GM18499 (cell line): ENCODE data around the gene NECAB3.

ENCODE experiments used
- ATAC-seq: cut with Tn5 transposase; IDR thresholded peaks from one replicate; pipeline ENCODE4 v1.9.1; 2021; ENCODE audit warnings: moderate number of reproducible peaks; ENCODE audit not compliant: insufficient read depth, unreplicated experiment

The NECAB3 gene

DNA sequence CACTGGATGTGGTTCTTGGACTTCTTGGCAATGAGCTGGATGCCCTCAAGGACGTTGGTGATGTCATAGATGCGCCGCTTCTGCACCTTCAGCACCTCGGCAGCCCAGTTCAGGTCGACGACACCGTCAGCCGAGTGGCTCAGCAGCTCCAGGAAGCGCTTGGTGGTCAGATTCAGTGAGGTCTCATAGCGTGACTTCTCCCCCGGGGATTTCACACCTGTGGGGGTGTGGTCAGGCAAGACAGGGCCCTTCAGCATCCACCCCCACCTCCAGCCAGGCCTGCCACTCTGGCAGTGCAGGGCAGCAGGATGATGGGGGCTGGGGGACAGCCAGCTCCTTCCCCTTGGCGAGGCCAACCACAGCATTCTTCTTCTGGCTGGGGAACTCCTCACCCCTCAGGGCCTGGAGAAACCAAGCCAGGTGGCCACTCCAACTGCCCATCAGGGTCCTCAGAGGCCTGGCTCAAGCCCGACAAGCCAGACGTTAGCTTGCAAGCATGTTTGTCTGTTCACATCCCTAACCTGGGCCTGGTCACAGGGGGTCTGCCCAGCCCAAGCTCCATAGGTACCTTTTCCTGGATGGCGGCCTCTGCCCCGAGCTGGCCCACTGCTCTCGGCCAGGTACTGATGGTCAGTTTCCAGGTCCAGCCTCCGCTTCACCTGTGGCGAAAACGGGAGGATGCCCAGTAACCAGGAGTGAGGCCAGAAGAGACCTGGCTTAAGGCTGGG is 5.7 kb upstream of the NECAB3 start:
- no peak for ATAC-seq

DNA sequence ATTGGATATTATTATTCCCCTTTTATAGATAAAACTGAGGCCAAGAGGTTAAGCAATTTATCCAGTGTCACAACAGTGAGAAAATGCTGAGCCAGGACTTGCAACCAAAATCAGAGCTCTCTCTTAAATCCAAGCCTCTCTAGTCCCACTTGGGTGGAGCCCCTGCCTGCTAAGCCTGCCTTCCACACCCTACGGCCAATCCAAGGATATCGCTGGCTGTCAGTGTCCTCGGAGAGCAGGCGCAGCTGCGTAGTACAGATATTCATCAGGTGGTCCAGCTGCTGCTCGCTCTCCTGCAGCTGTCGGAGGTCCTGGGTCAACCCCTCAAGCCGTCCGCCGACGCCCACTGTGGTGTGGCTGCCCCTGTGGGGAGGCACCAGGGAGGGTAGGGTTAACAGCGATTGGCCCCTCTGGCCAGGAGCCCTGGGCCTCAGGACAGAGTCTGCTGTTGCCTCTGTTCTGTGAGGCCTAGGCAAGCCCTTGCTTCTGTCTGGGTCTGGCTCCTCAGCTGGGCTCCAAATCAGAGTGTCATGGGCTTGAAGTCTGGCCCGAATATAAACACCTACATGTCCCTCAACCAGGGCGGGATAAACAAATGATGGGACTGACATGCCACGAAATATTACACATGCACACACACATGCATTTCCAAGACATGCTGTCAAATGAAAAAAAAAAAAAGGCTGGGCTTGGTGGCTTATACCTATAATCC is 3.9 kb upstream of the NECAB3 start:
- ATAC-seq: no peak

DNA sequence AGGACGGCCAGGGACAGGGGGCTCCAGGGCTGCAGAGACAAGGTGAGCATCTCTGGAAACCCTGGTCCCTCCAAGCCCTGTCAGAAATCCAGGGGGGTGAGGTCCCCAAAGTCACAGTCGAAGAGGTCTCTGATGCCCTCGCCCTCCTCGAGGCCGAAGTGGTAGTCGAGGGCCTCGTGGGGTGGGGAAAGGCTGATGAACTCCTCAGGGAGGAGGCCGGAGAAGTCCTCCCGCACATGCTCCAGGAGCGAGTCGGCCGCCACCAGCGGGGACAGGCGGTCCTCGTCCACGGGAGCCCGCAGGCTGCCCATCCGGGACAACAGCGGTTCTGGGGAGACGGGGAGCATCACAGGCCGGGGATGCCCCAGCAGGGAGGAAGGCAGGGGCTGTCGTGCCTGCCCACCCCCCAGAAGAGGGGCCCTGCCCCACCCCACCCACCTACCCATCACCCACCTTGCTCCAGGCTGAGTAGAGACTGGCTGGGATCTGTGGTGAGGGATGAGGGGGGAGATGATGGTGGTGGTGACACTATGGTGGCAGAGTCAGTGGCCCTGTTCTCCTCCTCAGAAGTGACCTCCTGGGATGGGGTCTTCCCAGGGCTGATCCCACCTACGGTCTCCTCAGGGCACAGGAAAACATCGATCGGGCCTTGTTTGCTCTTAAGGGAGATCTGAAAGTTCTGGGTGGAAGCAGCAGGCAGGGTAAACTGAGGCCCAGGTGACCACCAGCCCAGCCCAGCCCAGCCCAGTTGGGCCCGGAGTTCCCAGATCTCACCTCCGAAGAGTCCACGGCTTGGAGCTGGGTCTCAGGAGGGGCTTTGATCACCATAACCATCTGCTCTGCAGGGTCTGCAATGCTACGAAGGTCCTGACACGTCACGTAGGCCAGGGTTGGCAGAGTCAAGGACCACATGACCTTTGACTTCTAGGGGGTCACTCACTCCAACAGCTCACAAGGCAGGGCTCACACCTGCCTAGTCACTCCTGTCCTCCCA is 2.7 kb upstream of the NECAB3 start:
- no peak for ATAC-seq

DNA sequence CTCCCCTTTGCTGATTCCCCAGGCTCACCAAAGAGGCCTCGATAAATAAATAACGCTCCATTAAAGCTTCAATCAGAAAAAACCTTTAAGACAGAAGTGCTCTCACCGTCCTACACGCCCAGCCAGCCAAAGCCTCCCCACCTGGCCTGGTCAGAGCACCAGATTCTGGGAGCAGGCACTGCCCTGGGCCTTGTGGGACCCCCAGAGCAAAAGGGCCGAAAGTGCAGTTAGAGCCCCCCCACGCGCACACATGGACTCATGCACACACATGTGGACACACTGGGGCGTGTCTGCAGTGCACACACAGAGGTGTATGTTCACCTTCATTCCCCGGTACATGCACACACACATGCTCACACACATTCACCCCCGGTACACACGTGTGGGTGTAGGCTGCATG is 1.9 kb upstream of the NECAB3 start:
- ATAC-seq: no peak

DNA sequence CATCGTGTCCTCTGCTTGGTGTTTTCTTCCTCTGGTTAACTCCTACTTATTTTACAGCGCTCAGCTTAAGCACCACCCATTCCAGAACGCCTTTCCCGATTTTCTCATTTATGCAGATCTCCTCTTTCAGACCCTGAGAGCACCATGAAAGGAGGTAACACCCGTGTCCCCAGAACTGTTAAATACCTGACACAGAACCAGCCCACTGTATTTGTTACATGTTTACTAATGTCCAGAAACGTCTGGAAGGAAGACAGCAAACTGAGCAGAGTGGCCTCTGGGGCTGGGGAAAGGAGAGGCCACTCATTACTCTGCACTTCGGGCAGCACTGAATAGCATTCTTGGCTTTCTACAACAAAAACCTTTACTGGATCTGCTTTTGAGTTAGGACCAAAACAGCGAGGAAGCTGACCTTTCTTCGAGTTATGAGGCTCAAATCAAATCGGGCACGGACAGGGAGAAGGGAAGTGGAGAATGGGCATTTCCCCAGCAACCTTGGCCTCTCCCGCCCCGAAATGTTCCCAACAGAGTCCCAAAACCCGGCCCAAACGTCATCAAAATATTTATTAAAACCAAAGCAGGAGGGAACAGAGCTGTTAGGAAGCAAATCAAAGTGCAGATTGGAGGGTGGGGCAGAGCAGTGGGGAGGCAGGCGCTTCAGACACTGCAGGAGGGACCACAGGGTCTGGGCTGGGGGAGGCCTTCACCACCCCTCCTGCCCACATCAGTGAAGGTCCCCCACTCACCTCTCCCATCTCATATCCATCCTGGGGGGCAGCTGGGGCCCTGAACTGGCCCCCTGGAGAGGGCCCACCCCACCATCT is 1.1 kb upstream of the NECAB3 start:
- ATAC-seq: no peak

DNA sequence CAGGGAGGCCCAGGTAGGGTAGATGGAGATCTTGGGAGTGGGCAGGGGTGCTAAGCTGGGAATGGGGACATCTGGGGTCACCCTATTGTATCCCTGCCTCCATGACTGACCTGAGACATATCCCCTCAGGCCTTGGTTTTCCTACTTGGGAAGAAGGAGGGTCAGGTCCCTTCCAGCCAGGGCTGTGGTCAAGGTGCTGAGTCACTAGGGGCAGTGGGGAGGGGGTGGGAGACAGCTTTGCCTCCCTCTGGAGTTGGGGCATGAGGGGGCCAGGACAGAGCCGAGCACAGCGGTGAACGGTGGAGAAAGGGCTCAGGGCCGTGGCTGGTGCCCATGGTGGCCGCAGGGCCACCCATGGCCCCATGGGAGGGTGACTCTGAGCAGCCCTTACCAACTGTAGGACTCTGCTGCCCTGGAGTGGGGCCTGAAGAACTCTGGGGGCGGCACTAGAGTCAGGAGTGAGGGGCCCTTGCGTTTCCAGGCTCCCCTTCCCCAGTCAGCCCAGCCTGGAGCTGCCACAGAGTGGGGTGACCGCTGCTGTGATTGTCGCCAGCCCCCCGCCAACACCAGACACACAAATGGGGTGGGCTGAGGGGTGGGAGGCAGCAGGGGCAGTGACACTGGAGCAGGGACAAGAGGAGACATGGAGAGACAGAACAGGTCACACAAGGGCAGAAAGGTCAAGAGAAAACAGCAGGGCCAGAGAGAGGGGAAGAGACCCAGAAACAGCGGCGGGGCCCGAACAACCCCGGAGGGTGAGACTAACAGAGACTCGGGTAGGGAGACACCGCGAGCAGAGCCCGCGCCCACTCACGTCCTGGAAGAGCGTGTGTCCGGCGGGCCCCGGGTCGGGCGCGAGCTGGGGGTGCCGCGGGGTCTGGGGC is 576 bp downstream of the NECAB3 start:
- no peak for ATAC-seq

DNA sequence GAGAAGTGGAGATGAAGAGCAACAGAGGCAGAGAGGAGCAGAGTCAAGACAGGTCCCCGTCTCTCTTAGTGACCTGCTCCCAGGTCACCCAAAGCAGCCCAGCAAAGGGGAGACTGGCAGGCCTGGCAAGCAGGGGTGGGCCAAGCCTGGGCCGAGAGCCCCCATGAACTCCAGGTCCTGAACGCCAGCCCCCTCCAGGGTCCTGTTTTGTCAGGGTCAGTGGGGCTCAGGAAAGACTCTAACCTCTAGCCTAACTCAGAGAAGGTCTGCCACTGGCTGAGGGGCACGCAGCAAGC is 1.2 kb downstream of the NECAB3 start:
- ATAC-seq: no peak

DNA sequence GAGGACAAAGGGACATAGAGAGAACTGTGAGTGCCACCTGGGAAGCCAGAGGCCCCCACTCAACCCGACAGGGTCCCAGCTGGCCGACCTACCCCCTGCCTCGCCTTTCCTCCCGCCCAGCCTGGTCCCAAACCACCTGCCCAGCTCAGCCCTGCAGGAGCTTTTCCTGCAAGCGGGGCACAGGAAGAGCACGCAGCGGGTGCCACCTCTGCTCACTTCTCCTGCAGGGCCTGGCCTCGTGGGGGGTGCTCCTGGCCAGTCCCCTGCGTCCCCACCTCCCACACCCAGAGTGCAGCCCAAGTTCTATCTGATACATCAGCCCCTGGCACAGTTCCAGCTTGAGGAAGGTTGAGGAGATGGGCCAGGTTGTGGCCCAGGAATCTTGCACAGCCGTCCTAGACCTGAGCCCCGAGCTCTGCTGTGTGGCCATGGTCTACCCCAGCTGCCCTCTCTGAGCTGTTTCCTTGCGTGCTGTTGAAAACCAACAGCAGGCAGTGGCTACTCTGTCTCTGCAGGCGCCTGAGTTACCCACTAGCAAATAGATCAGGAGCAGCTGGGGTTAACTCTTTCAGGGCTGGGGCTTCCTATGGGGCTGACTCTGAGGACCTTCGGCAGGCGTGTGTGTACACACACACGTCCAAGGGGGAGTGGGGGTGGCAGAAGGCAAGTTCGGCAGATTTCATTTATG is 1.7 kb downstream of the NECAB3 start:
- ATAC-seq: no peak

DNA sequence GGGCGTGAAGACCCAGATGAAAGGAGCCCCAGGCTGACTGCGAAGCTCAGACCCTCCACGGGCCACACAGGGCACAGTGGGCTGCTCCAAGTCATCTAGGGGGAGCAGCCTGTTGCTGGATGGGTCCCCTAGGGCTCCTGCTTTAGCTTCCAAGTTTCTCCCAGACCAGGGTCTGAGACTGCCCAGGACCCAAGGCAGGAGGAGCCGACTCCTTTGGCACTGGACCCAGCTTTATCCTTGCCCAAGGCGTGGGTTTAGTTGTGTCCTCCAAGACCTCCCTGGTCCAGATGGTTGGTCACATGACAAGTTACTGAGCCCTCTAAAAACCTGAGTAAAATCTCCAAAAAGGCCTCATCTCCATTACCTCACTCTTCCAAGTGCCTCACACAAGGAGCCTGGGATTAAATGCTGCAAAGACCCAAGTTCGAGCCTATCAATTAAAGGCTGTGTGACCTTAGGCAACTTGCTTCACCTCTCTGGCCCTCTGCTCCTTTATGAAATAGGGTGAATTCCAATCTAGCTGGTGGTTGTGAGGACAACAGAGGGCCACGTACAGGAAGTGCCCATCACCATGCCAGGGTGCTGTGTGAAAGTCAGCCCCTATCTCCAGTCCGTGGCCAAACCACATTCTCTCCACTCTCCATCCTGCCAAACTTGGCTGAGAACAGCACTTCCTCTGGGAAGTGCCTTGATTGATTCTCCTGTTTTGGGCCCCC is 2.5 kb downstream of the NECAB3 start:
- no peak for ATAC-seq

DNA sequence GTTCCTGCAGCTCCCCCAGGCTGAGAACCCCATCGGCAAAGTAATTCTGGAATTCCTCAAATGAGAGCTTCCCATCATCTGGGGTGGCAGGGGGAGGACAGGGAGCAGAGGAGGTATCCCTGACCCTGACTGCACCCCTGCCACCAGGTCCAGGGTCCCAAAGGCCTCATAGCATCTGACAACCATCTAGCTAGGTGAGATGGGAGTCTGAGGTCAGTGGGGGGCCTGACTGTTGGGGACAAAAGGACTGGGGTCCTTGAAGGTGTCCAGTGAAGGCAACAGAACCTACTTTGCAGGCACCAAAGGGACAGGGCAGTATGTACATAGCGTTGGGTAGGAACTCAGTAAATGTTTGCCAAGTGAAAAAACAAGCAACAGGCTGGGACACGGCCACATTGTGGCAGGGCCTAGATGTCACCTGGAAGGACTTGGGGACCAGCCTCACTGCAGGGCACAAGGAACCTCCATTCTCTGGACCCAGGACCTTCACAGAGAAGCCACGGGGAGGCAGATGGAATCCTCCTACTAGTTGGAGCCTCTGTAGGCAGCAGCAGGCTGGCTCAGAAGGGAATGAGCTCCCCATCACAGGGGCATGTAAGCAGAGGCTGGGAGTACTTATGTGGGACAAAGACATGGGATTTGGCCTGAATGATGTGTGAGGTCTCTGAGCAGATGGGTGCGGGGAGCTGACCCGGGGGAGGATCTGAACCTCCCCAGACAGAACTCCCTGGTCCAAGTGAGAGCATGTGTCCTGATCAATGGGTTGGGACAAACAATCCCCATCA is 3.3 kb downstream of the NECAB3 start:
- no peak for ATAC-seq

DNA sequence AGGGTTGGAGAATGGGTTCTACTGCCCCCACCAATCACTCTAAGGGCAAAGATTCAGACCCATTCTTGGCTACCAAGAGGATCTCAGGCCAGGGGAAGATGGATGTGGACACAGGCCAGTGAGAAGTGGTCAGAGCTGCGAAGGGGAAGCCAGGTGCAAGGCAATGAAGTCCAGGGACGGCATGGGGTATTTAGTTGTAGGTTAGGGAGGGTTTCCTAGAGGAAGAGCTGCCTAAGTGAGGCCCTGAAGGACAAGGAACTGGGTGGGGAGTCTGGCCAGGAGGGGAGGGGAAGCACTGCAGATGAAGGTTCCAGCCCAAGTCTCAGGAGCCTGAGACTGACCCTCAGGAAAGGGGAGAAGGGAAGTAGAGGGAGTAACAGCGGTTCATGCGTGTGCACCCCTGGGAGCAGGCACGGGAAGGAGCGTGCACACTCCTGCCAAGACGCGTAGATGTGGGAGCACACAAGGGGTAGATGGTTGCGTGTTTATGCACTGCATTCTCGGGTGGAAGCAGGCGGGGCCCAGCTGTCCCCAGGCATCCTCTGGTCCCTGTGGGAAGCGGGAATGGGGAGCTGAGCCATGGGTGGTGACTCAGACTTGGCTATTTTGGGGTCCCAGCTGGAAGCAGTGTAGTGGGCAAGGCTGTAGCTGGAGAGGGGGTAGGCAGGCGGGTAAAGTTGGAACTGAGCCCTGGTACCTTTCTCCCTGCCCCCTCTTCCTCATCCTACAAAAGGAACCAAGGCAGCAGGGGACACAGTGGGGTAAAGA is 4.2 kb downstream of the NECAB3 start:
- no peak for ATAC-seq

DNA sequence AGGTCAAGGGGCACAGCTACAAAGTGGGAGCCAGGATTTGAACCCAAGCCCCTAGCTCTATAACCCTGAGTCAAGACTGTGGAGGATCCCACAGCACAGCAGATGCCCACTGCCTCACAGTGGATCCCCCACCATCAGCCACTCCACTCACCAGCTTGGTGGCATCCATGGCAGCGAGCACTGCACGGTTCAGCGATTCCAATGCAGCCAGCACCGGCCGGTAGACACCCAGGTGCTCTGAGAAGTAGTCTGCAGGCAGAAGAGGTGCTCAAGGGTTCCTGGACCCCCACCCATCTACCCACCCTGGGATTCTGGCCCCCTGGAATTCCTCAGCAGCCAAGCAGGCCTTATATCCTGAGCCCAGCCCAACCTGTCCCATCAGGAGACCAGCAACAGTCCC is 5.0 kb downstream of the NECAB3 start:
- no peak for ATAC-seq

DNA sequence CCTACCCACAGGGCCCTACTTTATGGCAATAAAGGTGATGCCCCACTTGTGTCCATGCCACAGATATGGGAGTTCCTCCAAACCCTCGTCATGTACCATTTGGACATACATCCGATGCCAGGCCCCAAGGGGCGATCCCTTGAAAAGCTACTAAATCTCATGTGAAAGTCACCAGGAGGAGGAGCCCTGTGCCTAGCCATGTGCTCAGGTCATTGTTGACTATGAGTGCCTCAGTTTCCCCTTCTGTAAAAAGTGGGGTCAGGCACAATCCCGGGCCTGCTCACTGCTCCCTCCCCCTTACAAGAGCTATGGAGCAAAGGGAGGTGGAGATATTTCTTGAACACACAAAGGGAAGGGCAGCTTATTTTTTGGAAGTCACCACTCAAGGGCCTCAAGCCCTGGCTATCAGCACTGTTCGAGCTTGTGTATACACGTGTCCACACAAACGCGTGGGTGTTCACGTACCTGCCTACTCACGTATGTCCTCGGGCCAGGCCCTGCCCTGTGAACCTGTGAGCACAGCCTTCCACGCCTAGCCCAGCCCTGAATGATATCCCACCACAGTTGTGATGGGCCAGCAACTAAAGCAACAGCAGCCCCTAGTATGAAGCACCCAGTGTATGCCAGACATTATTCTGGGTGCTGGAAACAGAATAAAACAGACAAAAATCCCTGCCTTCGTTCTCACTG is 5.6 kb downstream of the NECAB3 start:
- no peak for ATAC-seq

DNA sequence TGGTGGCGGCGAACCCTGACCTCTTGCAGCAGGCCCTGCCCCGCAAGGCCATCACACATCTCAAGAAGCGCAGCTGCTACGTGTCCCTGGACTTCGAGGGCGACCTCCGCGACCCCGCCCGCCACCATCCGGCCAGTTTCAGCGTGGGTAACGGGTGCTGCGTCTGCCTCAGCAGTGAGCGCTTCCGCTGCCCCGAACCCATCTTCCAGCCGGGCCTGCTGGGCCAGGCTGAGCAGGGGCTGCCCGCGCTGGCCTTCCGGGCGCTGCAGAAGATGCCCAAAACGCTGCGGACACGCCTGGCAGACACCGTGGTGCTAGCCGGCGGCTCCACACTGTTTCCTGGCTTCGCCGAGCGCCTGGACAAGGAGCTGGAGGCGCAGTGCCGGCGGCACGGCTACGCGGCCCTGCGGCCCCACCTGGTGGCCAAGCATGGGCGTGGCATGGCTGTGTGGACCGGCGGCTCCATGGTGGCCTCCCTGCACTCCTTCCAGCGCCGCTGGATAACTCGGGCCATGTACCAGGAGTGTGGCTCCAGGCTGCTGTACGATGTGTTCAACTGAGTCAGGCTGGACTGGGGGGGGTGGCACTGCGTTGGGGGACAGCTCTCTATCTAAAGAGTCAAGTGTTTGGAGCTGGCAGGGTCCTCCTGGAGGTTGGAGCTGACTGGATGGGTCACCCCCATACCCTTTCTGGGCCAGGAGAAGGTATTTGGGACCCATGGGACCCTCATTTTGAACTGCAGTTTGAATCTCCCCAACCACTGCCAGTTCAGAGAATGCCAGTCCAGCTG is 6.4 kb downstream of the NECAB3 start:
- ATAC-seq: no peak

DNA sequence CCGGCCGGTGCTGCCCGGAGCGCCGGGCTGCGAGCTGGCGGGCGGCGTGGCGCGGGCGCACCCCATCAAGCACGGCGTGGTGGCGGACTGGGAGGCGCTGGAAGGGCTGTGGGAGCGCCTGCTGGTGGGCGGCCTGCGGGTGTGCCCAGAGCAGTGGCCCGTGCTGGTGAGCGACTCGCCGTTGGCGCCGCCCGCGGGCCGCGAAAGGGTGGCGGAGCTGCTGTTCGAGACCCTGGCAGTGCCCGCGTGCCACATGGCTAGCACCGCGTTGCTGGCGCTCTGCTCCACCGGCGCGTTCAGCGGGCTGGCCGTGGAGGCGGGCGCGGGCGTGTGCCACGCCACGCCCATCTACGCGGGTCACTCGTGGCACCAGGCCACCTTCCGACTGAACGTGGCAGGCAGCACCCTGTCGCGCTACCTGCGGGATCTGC is 7.0 kb downstream of the NECAB3 start:
- ATAC-seq: no peak
